Fibroblast of skin of right biceps (primary cell): ENCODE results near the gene POLDIP3.
A peak's percentile ranks its signal among the peaks of the same experiment; 100 is the strongest.

Source experiments
- DNase-seq: peaks from one replicate; pipeline ENCODE4 v3.0.0-alpha.2; 2013

POLDIP3 gene

GRCh38 chr22:42642806-42643633 is 28.3 kb upstream of the POLDIP3 start:
- DNase-seq, result no peak

DNA sequence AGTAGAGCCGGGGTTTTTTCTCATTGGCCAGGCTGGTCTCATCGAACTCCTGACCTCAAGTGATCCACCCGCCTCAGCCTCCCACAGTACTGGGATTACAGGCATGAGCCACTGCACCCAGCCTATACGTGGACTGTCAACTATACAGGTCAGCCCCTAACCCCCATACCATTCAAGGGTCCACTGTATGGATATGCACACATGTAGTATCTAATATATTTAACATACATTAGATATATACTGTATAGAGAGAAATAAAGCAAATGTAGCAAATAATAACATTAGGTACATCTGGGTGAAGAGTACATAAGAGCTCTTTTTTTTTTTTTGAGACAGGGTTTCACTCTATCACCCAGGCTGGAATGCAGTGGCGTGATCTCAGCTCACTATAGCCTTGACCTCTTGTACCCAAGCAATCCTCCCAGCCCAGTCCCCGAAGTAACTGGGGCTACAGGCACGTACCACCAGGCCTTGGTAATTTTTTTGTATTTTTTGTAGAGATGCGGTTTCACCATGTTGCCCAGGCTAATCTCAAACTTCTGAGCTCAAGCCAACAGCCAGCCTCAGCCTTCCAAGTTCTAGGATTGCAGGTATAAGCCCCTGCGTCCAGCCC is 27.2 kb upstream of the POLDIP3 start:
- no peak for DNase-seq

GRCh38 chr22:42639541-42640241 is 25.0 kb upstream of the POLDIP3 start:
- no peak for DNase-seq

DNA sequence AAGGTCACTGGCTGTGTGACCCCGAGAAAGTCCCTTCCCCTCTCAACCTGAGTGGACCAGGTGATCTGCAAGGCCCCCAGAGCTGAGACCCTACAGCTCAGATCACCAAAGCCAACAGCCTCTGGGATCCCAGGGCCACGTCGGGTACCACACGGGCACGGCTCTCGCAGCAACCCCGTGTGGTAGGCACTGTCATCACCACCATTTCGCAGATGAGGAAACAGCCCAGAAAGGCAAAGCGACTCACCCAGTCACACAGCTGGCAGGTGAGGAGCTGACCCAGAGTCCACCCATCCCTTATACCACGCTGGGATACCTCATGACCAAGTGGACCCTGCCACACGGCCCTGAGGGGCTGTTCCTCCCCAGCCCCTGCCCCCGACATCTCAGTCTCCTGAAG is 22.9 kb upstream of the POLDIP3 start:
- DNase-seq, result no peak

- DNase-seq, result no peak
Measured at GRCh38 chr22:42636506-42636905, 21.8 kb upstream of the POLDIP3 start.

- DNase-seq, result peak; percentile 90
Measured at GRCh38 chr22:42635531-42635930, 20.8 kb upstream of the POLDIP3 start.

DNA sequence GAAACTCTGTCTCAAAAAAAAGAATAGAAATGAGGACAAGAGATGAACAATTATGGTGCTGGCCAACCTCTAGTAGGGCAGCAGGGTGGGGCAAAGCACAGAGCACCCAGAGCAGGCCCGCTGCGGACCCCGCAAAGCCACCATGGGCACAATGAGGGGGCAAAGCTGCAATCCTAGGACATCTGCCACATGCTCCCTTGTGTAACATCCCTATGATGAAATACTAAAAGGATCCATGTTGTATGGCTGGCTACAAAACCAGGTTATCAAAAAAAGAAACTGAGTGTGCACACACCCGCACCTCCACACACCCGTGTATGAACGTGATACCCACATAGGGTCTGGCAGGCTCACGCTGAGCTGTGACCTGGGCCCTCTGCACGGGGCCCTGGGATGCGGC is 18.3 kb upstream of the POLDIP3 start:
- no peak for DNase-seq

DNA sequence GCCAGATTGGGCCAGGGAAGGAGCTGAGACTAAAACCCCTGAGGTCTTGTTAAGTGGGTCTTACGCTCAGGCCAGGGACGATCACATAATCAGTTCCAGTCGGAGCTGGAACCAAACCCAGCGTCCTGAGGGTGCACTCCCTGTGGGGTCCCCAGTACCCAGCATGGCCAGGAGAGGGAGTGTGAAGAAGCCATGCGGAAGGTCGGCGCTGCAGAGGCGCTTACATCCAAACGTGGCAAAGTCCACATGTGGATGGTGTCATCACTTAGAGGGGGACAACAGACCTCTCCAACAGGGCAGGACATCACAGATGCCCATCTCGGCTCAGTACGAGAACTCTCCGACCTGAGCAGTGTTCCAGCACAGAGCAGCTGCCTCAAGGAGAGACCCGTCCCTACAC is 17.4 kb upstream of the POLDIP3 start:
- DNase-seq, result peak; percentile 31

DNA sequence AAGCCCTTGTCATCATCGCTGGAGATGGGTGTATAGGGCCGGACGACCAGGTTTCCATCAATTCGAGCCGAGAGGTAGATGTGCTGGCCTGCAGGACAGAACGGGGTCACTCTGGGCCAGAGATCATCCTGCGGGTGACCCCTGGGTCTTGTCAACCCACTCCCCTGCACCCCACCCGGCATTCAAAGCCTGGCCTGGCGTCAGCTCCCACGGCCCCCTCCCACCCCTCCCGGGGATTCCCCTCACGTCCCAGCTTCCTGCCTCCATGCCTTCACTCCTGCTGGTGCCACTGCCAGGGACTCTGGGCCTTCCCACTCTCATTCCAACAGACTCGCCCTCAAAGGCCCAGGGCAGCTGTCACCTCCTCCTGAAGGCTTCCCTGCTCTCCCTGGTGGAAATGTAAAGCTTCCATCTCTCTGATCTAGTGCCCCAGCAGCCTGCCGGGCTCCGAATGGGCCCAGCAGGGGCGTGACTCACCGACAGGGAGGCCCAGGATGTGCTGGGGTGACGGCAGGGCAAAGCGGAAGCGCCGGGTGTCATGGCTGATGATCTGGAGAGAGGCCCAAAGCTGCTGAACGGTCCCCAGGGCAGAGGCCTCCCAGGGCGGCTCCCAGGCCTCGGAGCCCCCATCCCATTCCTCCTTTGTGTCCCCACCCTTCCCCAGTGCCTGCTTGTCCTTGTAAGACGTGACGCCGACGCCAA is 16.4 kb upstream of the POLDIP3 start:
- DNase-seq, result no peak

- no peak for DNase-seq
Measured at GRCh38 chr22:42630211-42630610, 15.5 kb upstream of the POLDIP3 start.

DNA sequence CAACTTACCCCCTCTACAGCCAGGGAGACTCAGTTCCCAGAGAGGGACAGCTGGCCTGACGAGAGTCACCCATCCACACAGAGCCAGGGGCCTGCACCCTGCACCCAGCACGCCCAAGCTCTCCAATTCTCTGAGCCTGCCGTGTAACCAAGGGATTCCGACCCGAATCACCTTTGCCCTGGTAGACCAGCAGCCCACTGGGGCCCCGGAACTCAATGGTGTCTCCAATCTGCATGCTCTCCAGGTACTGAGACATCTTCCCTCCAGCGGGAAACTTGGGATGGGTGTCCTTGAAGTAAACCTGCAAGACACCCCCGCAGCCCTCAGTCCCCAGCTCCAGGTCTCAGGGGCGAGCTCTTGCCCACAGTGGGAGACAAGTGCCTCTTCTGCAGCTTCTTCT is 13.3 kb upstream of the POLDIP3 start:
- DNase-seq, result no peak

GRCh38 chr22:42626951-42627625 is 12.4 kb upstream of the POLDIP3 start:
- DNase-seq, result no peak

- no peak for DNase-seq
Measured at GRCh38 chr22:42626431-42626830, 11.7 kb upstream of the POLDIP3 start.

- DNase-seq, result no peak
Measured at GRCh38 chr22:42625416-42625815, 10.7 kb upstream of the POLDIP3 start.

GRCh38 chr22:42624551-42625106 is 9.9 kb upstream of the POLDIP3 start:
- no peak for DNase-seq

DNA sequence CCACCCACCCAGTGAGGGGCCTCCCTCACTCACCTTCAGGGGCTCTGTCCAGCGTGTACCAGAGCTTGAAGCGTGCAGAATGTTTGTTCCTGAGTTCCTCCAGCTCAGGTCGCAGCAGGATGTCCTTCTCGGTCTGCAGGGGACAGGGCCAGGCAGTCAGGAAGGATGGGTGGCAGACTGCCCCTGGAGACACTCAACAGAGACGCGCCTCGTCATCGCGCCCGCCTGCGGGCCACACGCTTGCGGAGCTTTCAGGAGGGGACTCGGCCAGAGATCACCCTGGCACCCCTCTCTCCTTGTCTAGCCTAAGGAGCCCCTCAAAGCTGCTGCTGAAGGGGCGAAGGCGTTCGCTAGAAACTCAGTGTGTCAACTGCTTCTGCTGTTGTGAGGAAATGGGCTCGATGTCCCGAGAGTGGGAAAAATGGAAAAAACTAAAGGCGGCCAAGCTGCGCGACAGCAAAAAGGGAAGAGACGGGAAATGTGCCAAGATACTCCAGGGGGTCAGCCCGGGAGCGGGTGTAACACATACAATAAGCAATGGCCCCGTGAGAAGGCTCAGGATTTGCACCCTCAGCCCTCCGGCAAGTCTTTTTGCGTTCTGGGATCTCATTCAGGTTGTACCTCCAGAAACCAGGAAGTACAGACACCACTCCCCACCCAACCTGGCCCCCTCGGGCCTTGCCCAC is 9.2 kb upstream of the POLDIP3 start:
- DNase-seq, result no peak

GRCh38 chr22:42623301-42623751 is 8.6 kb upstream of the POLDIP3 start:
- no peak for DNase-seq

GRCh38 chr22:42622061-42622710 is 7.5 kb upstream of the POLDIP3 start:
- no peak for DNase-seq

DNA sequence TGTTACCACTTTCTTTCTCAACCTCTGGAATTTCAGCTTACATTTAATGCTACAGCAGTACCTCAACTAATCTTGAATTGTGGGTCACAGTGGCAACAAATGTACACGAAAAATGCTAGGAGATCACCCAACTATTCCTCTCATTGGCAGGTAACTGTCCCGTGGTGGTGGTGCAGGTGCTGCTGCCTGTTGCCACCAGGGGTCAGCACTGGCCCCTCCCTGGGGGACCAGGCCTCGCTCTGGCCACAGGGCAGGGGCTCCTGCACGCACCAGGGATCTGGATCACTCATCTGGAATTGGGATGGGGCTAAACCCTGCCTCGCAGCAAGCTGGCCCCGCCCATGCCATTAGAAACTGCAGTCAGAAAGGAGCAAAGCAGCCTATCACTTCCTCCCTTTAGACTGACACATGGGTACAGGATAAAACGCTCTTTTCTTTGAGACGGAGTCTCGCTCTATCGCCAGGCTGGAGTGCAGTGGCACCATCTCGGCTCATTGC is 6.9 kb upstream of the POLDIP3 start:
- peak; percentile 78 for DNase-seq

DNA sequence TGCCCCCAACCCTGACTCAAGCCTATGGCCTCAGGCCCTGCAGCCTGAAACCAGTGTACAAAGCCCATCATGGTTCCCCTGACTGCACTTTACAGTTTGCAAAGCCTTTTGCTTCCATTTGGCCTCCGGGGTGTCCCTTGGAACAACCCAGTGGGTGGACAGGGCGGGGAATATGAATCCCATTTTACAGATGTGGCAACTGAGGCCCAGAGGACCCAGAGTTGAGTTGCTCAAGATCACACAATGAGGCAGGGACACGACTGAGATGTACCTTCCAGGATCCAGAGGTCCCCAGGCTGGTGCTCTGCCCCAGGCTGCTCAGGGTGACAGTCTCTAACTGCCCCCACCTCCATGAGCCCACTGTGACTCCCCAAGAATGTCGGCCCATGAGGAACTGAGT is 5.4 kb upstream of the POLDIP3 start:
- DNase-seq, result no peak
